Inferior parietal cortex (tissue), 1 donor: ENCODE results near the gene NACC2.

ENCODE experiments used
- DNase-seq: peaks from one replicate; pipeline ENCODE4 v3.0.0-alpha.2; 2016; ENCODE audit errors: extremely low spot score

NACC2 gene

GRCh38 chr9:135961277-135961715, 133.8 kb downstream of the NACC2 start, which contains the start of gene UBAC1:
Gene UBAC1 (minus strand): TSS chr9:135961373. CDS start chr9:135961162, 211 bp downstream.
- DNase-seq, result peak; percentile 97

GRCh38 chr9:135960411-135961276, 134.4 kb downstream of the NACC2 start:
- no peak for DNase-seq

- no peak for DNase-seq
Measured at GRCh38 chr9:135959814-135960213, 135.3 kb downstream of the NACC2 start.

- DNase-seq, result no peak
Measured at GRCh38 chr9:135958485-135958884, 136.6 kb downstream of the NACC2 start.

GRCh38 chr9:135957431-135957830, 137.7 kb downstream of the NACC2 start:
- DNase-seq, result no peak

- DNase-seq, result no peak
Measured at GRCh38 chr9:135956802-135957174, 138.3 kb downstream of the NACC2 start.
